ENCODE measurements around the gene NSG1.

GRCh38 chr4:4387531-4388310, 819 bp downstream of the NSG1 start:
- no peak for TF ChIP-seq CTCF (IDR thresholded peaks at IDR 0.05)
- TF ChIP-seq SIN3A (IDR thresholded peaks at IDR 0.05; ENCODE audit: borderline replicate concordance, low read depth, low read length): no peak
- TF ChIP-seq MEF2A (IDR thresholded peaks at IDR 0.05; ENCODE audit: borderline replicate concordance, low read depth): no peak
- TF ChIP-seq GATA2 (CRISPR knock-in tag; IDR thresholded peaks at IDR 0.05): no peak
- no peak for TF ChIP-seq PBX3 (IDR thresholded peaks at IDR 0.05)
- no peak for TF ChIP-seq MXI1 (IDR thresholded peaks at IDR 0.05; ENCODE audit: low read depth, low read length)
- TF ChIP-seq POLR2AphosphoS5 (IDR thresholded peaks at IDR 0.05; ENCODE audit: low read depth, low read length): no peak
- TF ChIP-seq TCF12 (IDR thresholded peaks at IDR 0.05): no peak
- TF ChIP-seq, protein P1, sequence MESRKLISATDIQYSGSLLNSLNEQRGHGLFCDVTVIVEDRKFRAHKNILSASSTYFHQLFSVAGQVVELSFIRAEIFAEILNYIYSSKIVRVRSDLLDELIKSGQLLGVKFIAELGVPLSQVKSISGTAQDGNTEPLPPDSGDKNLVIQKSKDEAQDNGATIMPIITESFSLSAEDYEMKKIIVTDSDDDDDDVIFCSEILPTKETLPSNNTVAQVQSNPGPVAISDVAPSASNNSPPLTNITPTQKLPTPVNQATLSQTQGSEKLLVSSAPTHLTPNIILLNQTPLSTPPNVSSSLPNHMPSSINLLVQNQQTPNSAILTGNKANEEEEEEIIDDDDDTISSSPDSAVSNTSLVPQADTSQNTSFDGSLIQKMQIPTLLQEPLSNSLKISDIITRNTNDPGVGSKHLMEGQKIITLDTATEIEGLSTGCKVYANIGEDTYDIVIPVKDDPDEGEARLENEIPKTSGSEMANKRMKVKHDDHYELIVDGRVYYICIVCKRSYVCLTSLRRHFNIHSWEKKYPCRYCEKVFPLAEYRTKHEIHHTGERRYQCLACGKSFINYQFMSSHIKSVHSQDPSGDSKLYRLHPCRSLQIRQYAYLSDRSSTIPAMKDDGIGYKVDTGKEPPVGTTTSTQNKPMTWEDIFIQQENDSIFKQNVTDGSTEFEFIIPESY (IDR thresholded peaks at IDR 0.05; ENCODE audit: borderline replicate concordance, low read depth): no peak
- TF ChIP-seq FOXJ3 (CRISPR knock-in tag; IDR thresholded peaks at IDR 0.05): no peak
- TF ChIP-seq TAF1 (IDR thresholded peaks at IDR 0.05; ENCODE audit: borderline replicate concordance, low read depth, low read length): no peak
- no peak for TF ChIP-seq JUND (IDR thresholded peaks at IDR 0.05)
- no peak for TF ChIP-seq USF2 (IDR thresholded peaks at IDR 0.05; ENCODE audit: borderline replicate concordance, low read depth, low read length)
- TF ChIP-seq RFX5 (IDR thresholded peaks at IDR 0.05; ENCODE audit: low read length): no peak
